ENCODE results near the gene PDPK1.

GRCh38 chr16:2497695-2498484, 39.9 kb upstream of the PDPK1 start:
- no peak for TF ChIP-seq CTCF (IDR thresholded peaks at IDR 0.05)
- TF ChIP-seq EP300 (IDR thresholded peaks at IDR 0.05) = no peak
- no peak for TF ChIP-seq POLR2A (IDR thresholded peaks at IDR 0.05; ENCODE audit: low read depth)

Measured in esophagus muscularis mucosa (tissue), 4 donors.